Neuronal stem cell (in vitro differentiated cells): ENCODE data around the gene AKAP6.

Experiments used
- DNase-seq: peaks from one replicate; pipeline ENCODE4 v3.0.0-alpha.2; 2013; ENCODE audit warnings: low spot score
- H2AFZ ChIP-seq: one replicate; pipeline ENCODE4 v1.6.1; 2013; ENCODE audit warnings: mild to moderate bottlenecking, low read length, inconsistent platforms
- H2AK5ac ChIP-seq: 2 replicates; pipeline ENCODE4 v1.6.1; 2013; ENCODE audit warnings: low read depth, mild to moderate bottlenecking, inconsistent platforms, low read length, moderate library complexity, mixed read lengths
- H2BK120ac ChIP-seq: 2 replicates; pipeline ENCODE4 v1.6.1; 2013; ENCODE audit warnings: low read depth, mild to moderate bottlenecking, inconsistent platforms, low read length, moderate library complexity, mixed read lengths
- H2BK12ac ChIP-seq: one replicate; pipeline ENCODE4 v1.6.1; 2013; ENCODE audit warnings: low read length, inconsistent platforms
- H2BK15ac ChIP-seq: 2 replicates; pipeline ENCODE4 v1.6.1; 2013; ENCODE audit warnings: mild to moderate bottlenecking, low read length, inconsistent platforms, mixed read lengths
- H2BK5ac ChIP-seq: one replicate; pipeline ENCODE4 v1.6.1; 2013; ENCODE audit warnings: inconsistent platforms, mild to moderate bottlenecking, low read length, moderate library complexity
- H3K14ac ChIP-seq: one replicate; pipeline ENCODE4 v1.6.1; 2013; ENCODE audit warnings: low read length, inconsistent platforms
- H3K18ac ChIP-seq: 2 replicates; pipeline ENCODE4 v1.6.1; 2013; ENCODE audit warnings: low read length, inconsistent platforms
- H3K23ac ChIP-seq: 2 replicates; pipeline ENCODE4 v1.6.1; 2013; ENCODE audit warnings: low read depth, mild to moderate bottlenecking, mixed read lengths, low read length, inconsistent platforms; ENCODE audit not compliant: poor library complexity
- H3K27ac ChIP-seq: replicated peaks from 3 replicates; pipeline ENCODE4 v1.5.1; 2013; ENCODE audit warnings: low read length, inconsistent platforms
- H3K27me3 ChIP-seq, 3 experiments: 2 replicates each; pipeline ENCODE4 v1.6.1; 2013; ENCODE audit warnings: low read length in 3 of 3, mild to moderate bottlenecking in 2 of 3, inconsistent platforms in 1 of 3, low read depth in 1 of 3, mixed read lengths in 1 of 3, moderate library complexity in 1 of 3; ENCODE audit not compliant: control insufficient read depth in 3 of 3, insufficient read depth in 3 of 3
- H3K36me3 ChIP-seq, 2 donors: replicated peaks in 1 of 2; 2 replicates each; pipeline ENCODE4 v1.6.1; 2013; ENCODE audit warnings: low read length in 2 of 2; ENCODE audit not compliant: control insufficient read depth in 2 of 2, insufficient read depth in 2 of 2
- H3K4ac ChIP-seq: 2 replicates; pipeline ENCODE4 v1.6.1; 2013; ENCODE audit warnings: inconsistent platforms, mild to moderate bottlenecking, low read length, moderate library complexity
- H3K4me1 ChIP-seq, 2 donors: 1 replicate in 1 of 2; 2 replicates in 1 of 2; pipeline ENCODE4 v1.6.1; 2013; ENCODE audit warnings: low read length in 2 of 2, low read depth in 1 of 2; ENCODE audit not compliant: control insufficient read depth in 2 of 2, insufficient read depth in 1 of 2
- H3K4me2 ChIP-seq: one replicate; pipeline ENCODE4 v1.6.1; 2013; ENCODE audit warnings: mild to moderate bottlenecking, low read length, inconsistent platforms; ENCODE audit not compliant: insufficient read depth, poor library complexity, severe bottlenecking
- H3K4me3 ChIP-seq, 2 donors: 2 replicates each; pipeline ENCODE4 v1.5.1; 2013; ENCODE audit warnings: low read length in 2 of 2, mild to moderate bottlenecking in 2 of 2, inconsistent platforms in 1 of 2, moderate library complexity in 1 of 2
- H3K79me1 ChIP-seq: one replicate; pipeline ENCODE4 v1.6.1; 2013; ENCODE audit warnings: low read depth, mild to moderate bottlenecking, inconsistent platforms, low read length, moderate library complexity
- H3K9ac ChIP-seq: one replicate; pipeline ENCODE4 v1.6.1; 2013; ENCODE audit warnings: mild to moderate bottlenecking, low read depth, low read length, inconsistent platforms; ENCODE audit not compliant: poor library complexity
- H3K9me3 ChIP-seq, 2 donors: replicated peaks in 1 of 2; 2 replicates each; pipeline versions ENCODE3 to v1.6.1; 2013; ENCODE audit warnings: low read length in 2 of 2, mild to moderate bottlenecking in 2 of 2, inconsistent platforms in 1 of 2, low read depth in 1 of 2, mixed read lengths in 1 of 2, moderate library complexity in 1 of 2; ENCODE audit not compliant: control insufficient read depth in 2 of 2, insufficient read depth in 1 of 2
- H4K8ac ChIP-seq: one replicate; pipeline ENCODE4 v1.6.1; 2013; ENCODE audit warnings: low read depth, mild to moderate bottlenecking, inconsistent platforms, low read length, moderate library complexity
- H4K91ac ChIP-seq: one replicate; pipeline ENCODE4 v1.6.1; 2013; ENCODE audit warnings: low read length, low read depth, mild to moderate bottlenecking, inconsistent platforms; ENCODE audit not compliant: poor library complexity
- WGBS, 2 donors: extraction: QIAGEN DNeasy Blood & Tissue Kit; methylation state at CpG; one replicate each; pipeline ENCODE4 v1.1.7; 2013; ENCODE audit warnings: missing lambda C conversion rate in 2 of 2, mixed read lengths in 1 of 2; ENCODE audit not compliant: insufficient read length in 2 of 2, insufficient replicate concordance in 1 of 2; ENCODE audit errors: extremely low coverage in 2 of 2; 5-methylcytosine and 5-hydroxymethylcytosine counted together

The AKAP6 gene

GRCh38 chr14:32354716-32355115 lies 25.6 kb downstream of the AKAP6 start:
- H2AK5ac ChIP-seq, result no peak overlapping the region
- no peaks in the 10 kb centered on the region for H3K27me3 ChIP-seq
- H3K4me1 ChIP-seq, result peaks cover 0 to 5% of the 10 kb centered on the region in 2 donors
- no peak overlapping the region for H2BK120ac ChIP-seq
- no peaks in the 10 kb centered on the region for H3K36me3 ChIP-seq
- H3K4ac ChIP-seq, result no peak overlapping the region
- H2AFZ ChIP-seq, result no peak overlapping the region
- no peak overlapping the region for H3K9ac ChIP-seq
- no peak overlapping the region for H4K8ac ChIP-seq
- H2BK5ac ChIP-seq, result no peak overlapping the region
- no peaks in the 10 kb centered on the region for H3K9me3 ChIP-seq
- no peak for DNase-seq
- H3K4me3 ChIP-seq, result no peak overlapping the region
- no peaks in the 10 kb centered on the region for H3K79me1 ChIP-seq
- no peak overlapping the region for H3K14ac ChIP-seq
- no peak overlapping the region for H3K27ac ChIP-seq
- no peak overlapping the region for H2BK12ac ChIP-seq
- no peak overlapping the region for H3K23ac ChIP-seq
- no peak overlapping the region for H2BK15ac ChIP-seq
- H3K18ac ChIP-seq, result no peak overlapping the region
- no CpG with 5 or more reads among the region's 3 CpGs for WGBS, 2 donors
- H3K4me2 ChIP-seq, result no peak overlapping the region
- H4K91ac ChIP-seq, result no peak overlapping the region

DNA sequence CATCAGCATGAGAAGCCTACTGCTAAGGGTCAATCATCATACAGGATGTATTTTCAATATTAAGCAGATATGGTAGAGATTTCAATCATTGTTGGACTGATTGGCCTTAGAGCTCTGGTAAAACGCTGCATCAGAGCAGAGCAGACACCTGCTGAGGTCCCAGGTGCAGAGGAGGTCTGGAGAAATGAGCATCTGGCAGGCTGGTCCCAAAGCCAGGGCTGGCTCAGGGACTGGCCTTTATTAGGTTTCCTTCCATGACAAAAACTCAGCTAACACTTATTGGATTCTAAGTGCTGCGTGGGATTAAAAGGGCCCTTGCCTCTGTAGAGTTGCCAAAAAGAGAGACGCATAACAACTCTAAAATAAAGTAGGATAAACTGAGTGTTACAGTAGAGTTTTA lies 29.7 kb downstream of the AKAP6 start:
- H3K4ac ChIP-seq, result no peak overlapping the region
- no peak overlapping the region for H3K23ac ChIP-seq
- no peak overlapping the region for H3K9ac ChIP-seq
- H3K27ac ChIP-seq, result no peak overlapping the region
- H3K9me3 ChIP-seq, result no peaks in the 10 kb centered on the region
- no CpG with 5 or more reads among the region's 3 CpGs for WGBS, 2 donors
- H3K18ac ChIP-seq, result no peak overlapping the region
- H3K36me3 ChIP-seq, result no peaks in the 10 kb centered on the region
- H3K79me1 ChIP-seq, result no peaks in the 10 kb centered on the region
- H3K4me1 ChIP-seq, result peaks cover 4 to 6% of the 10 kb centered on the region in 2 donors
- H3K4me2 ChIP-seq, result no peak overlapping the region
- H2BK15ac ChIP-seq, result no peak overlapping the region
- DNase-seq, result no peak
- H4K91ac ChIP-seq, result no peak overlapping the region
- no peak overlapping the region for H4K8ac ChIP-seq
- H3K27me3 ChIP-seq, result no peaks in the 10 kb centered on the region
- H2BK5ac ChIP-seq, result no peak overlapping the region
- no peak overlapping the region for H2BK120ac ChIP-seq
- H3K14ac ChIP-seq, result no peak overlapping the region
- H2AFZ ChIP-seq, result no peak overlapping the region
- H2BK12ac ChIP-seq, result no peak overlapping the region
- H3K4me3 ChIP-seq, result no peak overlapping the region
- no peak overlapping the region for H2AK5ac ChIP-seq

DNA sequence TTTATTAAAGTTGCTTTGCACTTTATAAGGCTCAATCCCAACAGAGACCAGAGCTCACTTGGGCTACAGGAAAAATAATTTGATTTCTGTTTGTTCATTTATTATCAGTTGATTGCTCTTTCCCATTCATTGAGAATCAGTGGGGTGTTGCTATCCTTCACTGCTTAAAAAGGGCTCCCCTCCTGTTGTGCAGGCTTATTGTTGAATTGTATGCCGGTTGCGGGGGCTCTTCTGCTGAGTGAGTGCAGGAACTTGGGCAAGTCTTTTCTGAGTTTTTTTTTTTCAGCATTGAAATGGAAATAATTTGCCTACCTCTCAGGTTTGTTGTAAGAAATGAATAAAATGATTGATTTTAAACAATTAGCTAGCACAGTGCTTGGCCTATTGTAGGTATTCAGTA lies 32.6 kb downstream of the AKAP6 start:
- Histone ChIP-seq H2BK5ac (no peak overlapping the region), H3K4me2 (no peak overlapping the region), H2BK15ac (no peak overlapping the region), H4K8ac (no peak overlapping the region), H3K14ac (no peak overlapping the region), H3K79me1 (no peaks in the 10 kb centered on the region), H3K9me3 (no peaks in the 10 kb centered on the region), H2AFZ (no peak overlapping the region), H3K4me3 (no peak overlapping the region), H2BK120ac (no peak overlapping the region), H3K23ac (no peak overlapping the region), H2AK5ac (no peak overlapping the region), H3K4me1 (peaks cover 15 to 16% of the 10 kb centered on the region in 2 donors), H3K27me3 (no peaks in the 10 kb centered on the region), H3K4ac (no peak overlapping the region), H3K36me3 (no peaks in the 10 kb centered on the region), H3K18ac (no peak overlapping the region), H3K9ac (no peak overlapping the region), H3K27ac (no peak overlapping the region), H2BK12ac (no peak overlapping the region), H4K91ac (no peak overlapping the region)
- DNase-seq, result no peak
- no CpG with 5 or more reads among the region's 2 CpGs for WGBS, 2 donors

DNA sequence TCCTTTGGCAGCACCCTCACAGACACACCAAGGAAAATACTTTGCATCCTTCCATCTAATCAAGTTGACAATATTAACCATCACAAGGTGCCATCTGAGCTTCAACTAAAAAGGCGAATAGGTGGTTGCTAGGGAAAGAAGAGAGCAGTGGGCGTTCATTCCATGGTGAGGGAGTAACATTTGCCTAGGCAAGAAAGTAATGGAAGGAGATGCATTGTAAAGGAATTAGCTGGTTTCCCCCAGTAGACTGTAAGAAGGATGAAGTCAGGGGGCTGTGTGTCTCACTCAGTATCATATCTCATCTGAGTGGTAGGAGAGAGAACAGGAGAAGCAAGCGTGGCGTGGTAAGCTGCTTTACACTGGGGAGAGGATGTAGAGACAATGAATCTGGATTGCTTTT lies 34.7 kb downstream of the AKAP6 start:
- Histone ChIP-seq H2BK15ac (no peak overlapping the region), H3K4ac (no peak overlapping the region), H3K4me1 (peaks cover 18 to 21% of the 10 kb centered on the region in 2 donors), H3K4me3 (no peak overlapping the region), H2BK120ac (no peak overlapping the region), H2AFZ (no peak overlapping the region), H3K4me2 (no peak overlapping the region), H3K23ac (no peak overlapping the region), H3K27ac (no peak overlapping the region), H4K91ac (no peak overlapping the region), H4K8ac (no peak overlapping the region), H2BK5ac (no peak overlapping the region), H3K27me3 (no peaks in the 10 kb centered on the region), H3K9ac (no peak overlapping the region), H3K14ac (no peak overlapping the region), H3K36me3 (no peaks in the 10 kb centered on the region), H3K9me3 (no peaks in the 10 kb centered on the region), H3K79me1 (no peaks in the 10 kb centered on the region), H2BK12ac (no peak overlapping the region), H3K18ac (no peak overlapping the region), H2AK5ac (no peak overlapping the region)
- DNase-seq, result no peak
- WGBS, 2 donors, result no CpG with 5 or more reads among the region's 4 CpGs
